Osteoblast (primary cell): ENCODE data around the gene HADHA. TPM values are rescaled to one million over a fixed set of nuclear protein-coding genes. Genes with fewer than 3 reads are reported as not detected.
"Not testable (repeated sequence)": the region's sequence is repeated elsewhere in the genome, so short reads cannot be mapped to it uniquely, and the experiment has no call there.

ENCODE experiments used
- DNase-seq: peaks from one replicate; pipeline ENCODE4 v3.0.0; 2011; ENCODE audit warnings: low spot score, mixed read lengths; ENCODE audit not compliant: insufficient read length; ENCODE audit errors: missing footprints
- H2AFZ ChIP-seq: 2 replicates; pipeline ENCODE4 v1.6.0; 2011; ENCODE audit warnings: mild to moderate bottlenecking, low read length
- H3K27ac ChIP-seq: 2 replicates; pipeline ENCODE4 v1.5.1; 2011; ENCODE audit warnings: mild to moderate bottlenecking, low read depth, low read length, moderate library complexity
- H3K27me3 ChIP-seq: 2 replicates; pipeline ENCODE4 v1.6.0; 2012; ENCODE audit warnings: mild to moderate bottlenecking, control low read depth, inconsistent platforms, low read length, moderate library complexity; ENCODE audit not compliant: insufficient read depth
- H3K36me3 ChIP-seq: 2 replicates; pipeline ENCODE4 v1.5.1; 2011; ENCODE audit warnings: mild to moderate bottlenecking, low read length, control low read depth, moderate library complexity; ENCODE audit not compliant: insufficient read depth
- H3K4me1 ChIP-seq: 2 replicates; pipeline ENCODE4 v1.5.1; 2011; ENCODE audit warnings: mild to moderate bottlenecking, low read length, control low read depth, moderate library complexity; ENCODE audit not compliant: insufficient read depth
- H3K4me2 ChIP-seq: 2 replicates; pipeline ENCODE4 v1.6.0; 2011; ENCODE audit warnings: mild to moderate bottlenecking, low read length; ENCODE audit not compliant: insufficient read depth
- H3K4me3 ChIP-seq: fragments of 200-600 bp; sonication (generic); 3 replicates; pipeline ENCODE4 v1.5.1; 2012; ENCODE audit warnings: mild to moderate bottlenecking, low read length, inconsistent platforms; ENCODE audit not compliant: insufficient read depth
- H3K79me2 ChIP-seq: 2 replicates; pipeline ENCODE4 v1.6.0; 2012; ENCODE audit warnings: mild to moderate bottlenecking, low read length, control low read depth, inconsistent platforms; ENCODE audit not compliant: insufficient read depth
- H3K9me3 ChIP-seq: 2 replicates; pipeline ENCODE4 v1.5.1; 2011; ENCODE audit warnings: low read depth, low read length, control low read depth
- H4K20me1 ChIP-seq: 2 replicates; pipeline ENCODE4 v1.6.0; 2012; ENCODE audit warnings: mild to moderate bottlenecking, low read length, control low read depth; ENCODE audit not compliant: insufficient read depth
- total RNA-seq: library from RNA; depleted of rRNA; stranded (reverse); fragments of >200 nt; gene quantifications from 2 replicates; pipeline ENCODE4 v1.2.3, GENCODE V29; 2012
- TF ChIP-seq, protein P1 (sequence below): IDR thresholded peaks from 2 replicates; pipeline ENCODE4 v1.5.1; 2011; ENCODE audit warnings: mild to moderate bottlenecking, low read depth, low read length, moderate library complexity; ENCODE audit errors: extremely low read depth

The HADHA gene
- total RNA-seq, 1 donor = 113 TPM

DNA sequence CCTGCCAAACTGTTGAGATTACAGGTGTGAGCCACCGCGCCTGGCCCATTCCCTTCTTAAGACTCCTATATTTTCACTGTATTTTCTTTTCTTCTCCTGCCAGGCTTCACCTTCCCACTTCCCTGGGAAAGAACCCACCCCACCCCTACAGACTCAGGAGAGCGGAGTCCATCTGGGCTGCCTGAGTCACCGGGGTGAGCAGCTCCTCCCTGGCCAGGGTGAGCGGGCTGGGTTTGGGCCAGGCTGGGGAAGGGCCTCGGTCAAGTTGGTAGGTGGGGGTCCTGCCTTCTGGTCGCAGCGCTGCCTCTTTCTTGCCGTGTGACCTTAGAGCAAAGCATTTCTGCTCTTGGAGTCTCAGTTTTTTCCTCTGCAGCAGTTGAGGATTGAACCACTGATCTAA is 73.6 kb downstream of the HADHA start:
- H3K36me3 ChIP-seq = no peaks in the 10 kb centered on the region
- no peaks in the 10 kb centered on the region for H3K9me3 ChIP-seq
- no peaks in the 10 kb centered on the region for H4K20me1 ChIP-seq
- H3K4me2 ChIP-seq = no peak overlapping the region
- H3K4me1 ChIP-seq = no peaks in the 10 kb centered on the region
- no peaks in the 10 kb centered on the region for H3K79me2 ChIP-seq
- TF ChIP-seq, protein P1, sequence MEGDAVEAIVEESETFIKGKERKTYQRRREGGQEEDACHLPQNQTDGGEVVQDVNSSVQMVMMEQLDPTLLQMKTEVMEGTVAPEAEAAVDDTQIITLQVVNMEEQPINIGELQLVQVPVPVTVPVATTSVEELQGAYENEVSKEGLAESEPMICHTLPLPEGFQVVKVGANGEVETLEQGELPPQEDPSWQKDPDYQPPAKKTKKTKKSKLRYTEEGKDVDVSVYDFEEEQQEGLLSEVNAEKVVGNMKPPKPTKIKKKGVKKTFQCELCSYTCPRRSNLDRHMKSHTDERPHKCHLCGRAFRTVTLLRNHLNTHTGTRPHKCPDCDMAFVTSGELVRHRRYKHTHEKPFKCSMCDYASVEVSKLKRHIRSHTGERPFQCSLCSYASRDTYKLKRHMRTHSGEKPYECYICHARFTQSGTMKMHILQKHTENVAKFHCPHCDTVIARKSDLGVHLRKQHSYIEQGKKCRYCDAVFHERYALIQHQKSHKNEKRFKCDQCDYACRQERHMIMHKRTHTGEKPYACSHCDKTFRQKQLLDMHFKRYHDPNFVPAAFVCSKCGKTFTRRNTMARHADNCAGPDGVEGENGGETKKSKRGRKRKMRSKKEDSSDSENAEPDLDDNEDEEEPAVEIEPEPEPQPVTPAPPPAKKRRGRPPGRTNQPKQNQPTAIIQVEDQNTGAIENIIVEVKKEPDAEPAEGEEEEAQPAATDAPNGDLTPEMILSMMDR = no peak
- peak; percentile 76 for DNase-seq
- H3K27ac ChIP-seq = no peak overlapping the region
- no peak overlapping the region for H2AFZ ChIP-seq
- peaks cover 28% of the 10 kb centered on the region for H3K27me3 ChIP-seq
- H3K4me3 ChIP-seq = no peak overlapping the region

DNA sequence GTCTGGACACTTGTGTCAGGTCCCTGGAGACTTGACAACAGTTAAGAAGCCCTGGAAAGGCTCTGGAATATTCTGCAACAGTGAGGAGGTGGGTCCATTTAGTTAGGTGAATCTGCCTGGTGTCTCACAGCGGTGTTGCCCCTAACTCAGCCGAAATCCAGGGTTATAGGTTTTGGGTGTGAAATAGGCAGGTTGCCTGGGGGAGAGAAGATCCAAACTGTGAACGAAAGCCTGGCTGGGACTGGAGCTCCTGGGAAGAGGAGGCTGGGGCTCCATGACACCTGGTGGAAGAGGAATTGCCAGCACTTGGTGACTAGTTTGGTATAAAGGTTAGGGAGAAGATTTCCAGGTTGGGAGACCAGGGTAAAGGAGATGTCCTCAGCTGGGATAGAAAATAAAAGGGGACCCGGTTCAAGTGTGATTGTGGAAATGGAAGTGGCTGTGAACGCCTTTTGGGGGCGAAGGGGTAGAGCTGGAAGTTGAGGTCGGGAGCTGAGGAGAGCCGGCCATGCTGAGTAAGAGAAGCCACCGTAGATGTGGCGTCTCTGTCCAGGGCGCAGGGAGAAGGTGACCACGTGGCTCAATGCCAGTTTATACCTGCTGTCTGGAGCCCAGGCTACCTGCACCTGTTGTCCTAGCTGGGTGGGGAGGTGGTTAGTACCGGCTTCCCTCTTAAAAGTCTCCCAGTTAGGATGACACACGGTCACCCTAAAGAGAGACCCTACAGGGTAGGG is 74.6 kb downstream of the HADHA start:
- H3K27me3 ChIP-seq = peaks cover 28% of the 10 kb centered on the region
- H3K4me3 ChIP-seq = no peak overlapping the region
- no peaks in the 10 kb centered on the region for H3K9me3 ChIP-seq
- H4K20me1 ChIP-seq = no peaks in the 10 kb centered on the region
- no peaks in the 10 kb centered on the region for H3K4me1 ChIP-seq
- H3K27ac ChIP-seq = no peak overlapping the region
- no peaks in the 10 kb centered on the region for H3K36me3 ChIP-seq
- no peak overlapping the region for H2AFZ ChIP-seq
- no peaks in the 10 kb centered on the region for H3K79me2 ChIP-seq
- peak; percentile 82 for DNase-seq
- TF ChIP-seq, protein P1 = no peak
- H3K4me2 ChIP-seq = no peak overlapping the region

DNA sequence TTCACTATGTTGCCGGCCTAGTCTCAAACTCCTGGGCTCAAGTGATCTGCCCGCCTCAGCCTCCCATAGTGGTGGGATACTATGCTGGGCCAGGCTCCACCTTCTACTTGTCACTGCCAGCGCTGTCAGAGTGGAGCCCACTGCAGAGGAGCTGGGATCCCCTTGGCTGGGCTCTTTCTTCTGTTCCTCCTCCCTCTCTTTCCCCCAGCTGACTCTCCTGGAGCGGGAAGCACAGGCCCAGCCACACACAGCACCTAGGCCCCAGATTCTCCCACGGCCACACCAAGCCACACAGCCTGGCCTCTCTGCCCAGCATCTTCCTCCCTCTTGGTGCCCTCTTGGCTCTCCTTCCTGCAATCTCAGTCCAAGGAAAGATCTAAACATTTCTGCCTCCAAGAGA is 75.2 kb downstream of the HADHA start:
- no peaks in the 10 kb centered on the region for H3K9me3 ChIP-seq
- TF ChIP-seq, protein P1 = no peak
- no peak overlapping the region for H2AFZ ChIP-seq
- no peaks in the 10 kb centered on the region for H3K36me3 ChIP-seq
- no peaks in the 10 kb centered on the region for H3K4me1 ChIP-seq
- peak; percentile 14 for DNase-seq
- no peaks in the 10 kb centered on the region for H3K79me2 ChIP-seq
- H3K27ac ChIP-seq = no peak overlapping the region
- H3K4me3 ChIP-seq = no peak overlapping the region
- peaks cover 24% of the 10 kb centered on the region for H3K27me3 ChIP-seq
- no peak overlapping the region for H3K4me2 ChIP-seq
- no peaks in the 10 kb centered on the region for H4K20me1 ChIP-seq

DNA sequence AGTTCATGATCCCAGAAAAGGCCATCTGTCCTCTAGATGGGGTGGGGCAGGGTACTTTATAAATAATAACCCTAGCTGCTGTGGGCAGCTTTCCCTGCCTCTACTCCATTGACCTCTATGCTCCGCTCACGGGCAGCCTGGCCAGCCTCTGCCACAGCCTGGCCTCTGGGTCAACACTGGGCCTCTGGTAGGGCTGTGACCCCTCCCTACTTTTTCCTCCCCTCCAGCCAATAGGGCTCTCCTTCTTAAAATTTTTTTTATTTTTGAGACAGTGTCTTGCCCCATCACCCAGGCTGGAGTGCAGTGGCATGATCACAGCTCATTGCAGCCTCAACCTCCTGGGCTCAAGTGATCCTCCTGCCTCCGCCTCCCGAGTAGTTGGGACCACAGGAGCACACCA is 75.6 kb downstream of the HADHA start:
- Histone ChIP-seq H4K20me1 (no peaks in the 10 kb centered on the region), H2AFZ (no peak overlapping the region), H3K4me3 (no peak overlapping the region), H3K27me3 (peaks cover 23% of the 10 kb centered on the region), H3K9me3 (no peaks in the 10 kb centered on the region), H3K4me1 (no peaks in the 10 kb centered on the region), H3K36me3 (no peaks in the 10 kb centered on the region), H3K4me2 (no peak overlapping the region), H3K27ac (no peak overlapping the region), H3K79me2 (no peaks in the 10 kb centered on the region)
- TF ChIP-seq, protein P1 = no peak
- DNase-seq = no peak

DNA sequence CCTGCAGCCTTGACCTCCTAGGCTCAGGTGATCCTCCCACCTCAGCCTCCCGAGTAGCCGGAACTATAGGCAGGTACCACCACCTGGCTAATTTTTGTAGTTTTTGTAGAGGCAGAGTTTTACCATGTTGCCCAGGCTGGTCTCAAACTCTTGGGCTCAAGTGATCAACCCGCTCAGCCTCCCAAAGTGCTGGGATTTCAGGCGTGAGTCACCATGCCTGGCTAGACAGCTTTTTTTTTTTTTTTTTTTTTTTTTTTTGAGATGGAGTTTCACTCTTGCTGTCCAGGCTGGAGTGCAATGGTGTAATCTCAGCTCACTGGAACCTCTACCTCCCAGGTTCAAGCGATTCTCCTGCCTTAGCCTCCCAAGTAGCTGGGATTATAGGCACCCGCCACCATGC is 77.9 kb downstream of the HADHA start:
- H3K36me3 ChIP-seq, H3K4me1 ChIP-seq, H3K27me3 ChIP-seq, H3K79me2 ChIP-seq, DNase-seq, H3K4me2 ChIP-seq, H3K9me3 ChIP-seq, H3K27ac ChIP-seq, H2AFZ ChIP-seq, H3K4me3 ChIP-seq, H4K20me1 ChIP-seq: not testable (repeated sequence)
